ENCODE results near the gene INO80D. TPM values are rescaled to one million over a fixed set of nuclear protein-coding genes. Genes with fewer than 3 reads are reported as not detected.

The INO80D gene
- total and polyA plus RNA-seq, 2 of the 8 experiments (the other 6 are each of a cell fraction or from before 2014, with no cell fraction given), result 6.2 to 37.4 TPM

GRCh38 chr2:206000776-206001175, 85.2 kb downstream of the INO80D start:
- Histone ChIP-seq H3K79me2 (ENCODE audit: control insufficient read depth in 1 of 2, insufficient read depth in 2 of 2, low read length in 2 of 2) (0 out of 4 replicates have a peak, but pooled peaks cover 0 to 2% of the 10 kb centered on the region in 2 experiments), H2BK20ac (ENCODE audit: low read length) (no peak overlapping the region), H4K20me1 (replicated peaks in 1 of 2; ENCODE audit: control insufficient read depth in 1 of 2, insufficient read depth in 2 of 2, low read length in 2 of 2) (peaks cover 1 to 5% of the 10 kb centered on the region in 2 experiments), H3K27me3 (replicated peaks in 1 of 4; ENCODE audit: control insufficient read depth in 3 of 4, extremely low read depth in 1 of 4, insufficient read depth in 3 of 4, low read length in 3 of 4) (no peaks in the 10 kb centered on the region), H3K27ac (ENCODE audit: low read depth, low read length) (no peak overlapping the region), H3K56ac (replicated peaks; ENCODE audit: insufficient read length, low read depth, low read length) (no peak overlapping the region), H2AK5ac (ENCODE audit: low read depth, low read length) (no peak overlapping the region), H3K9me3 (ENCODE audit: insufficient read depth in 2 of 2, low read depth in 1 of 2, low read length in 1 of 2) (no peaks in the 10 kb centered on the region), H3K4me2 (ENCODE audit: insufficient read depth in 1 of 2, low read depth in 2 of 2, low read length in 2 of 2) (no peak overlapping the region), H3K18ac (ENCODE audit: extremely low read depth, low read length) (no peak overlapping the region), H3K79me1 (ENCODE audit: low read depth, low read length) (no peaks in the 10 kb centered on the region), H4K8ac (ENCODE audit: extremely low read depth, insufficient read depth, low read length) (no peak overlapping the region), H2BK15ac (ENCODE audit: low read length) (no peak overlapping the region), H4K91ac (replicated peaks; ENCODE audit: insufficient read length, low read length) (no peak overlapping the region), H3K23ac (ENCODE audit: insufficient read length) (no peak overlapping the region), H3K23me2 (ENCODE audit: low read depth, low read length) (no peaks in the 10 kb centered on the region), H3K4me1 (replicated peaks in 1 of 4; ENCODE audit: control insufficient read depth in 3 of 4, insufficient read depth in 4 of 4, low read length in 3 of 4) (no peaks in the 10 kb centered on the region), H3K4me3 (ENCODE audit: extremely low read depth in 1 of 4, insufficient read depth in 2 of 4, low read depth in 3 of 4, low read length in 4 of 4) (no peak overlapping the region), H3K9ac (replicated peaks in 1 of 4; ENCODE audit: extremely low read depth in 1 of 4, low read depth in 3 of 4, low read length in 3 of 4) (no peak overlapping the region), H3K14ac (ENCODE audit: insufficient read length) (no peak overlapping the region), H2BK12ac (ENCODE audit: low read depth, low read length) (no peak overlapping the region), H3K36me3 (ENCODE audit: control insufficient read depth in 2 of 4, insufficient read depth in 4 of 4, low read length in 3 of 4) (peaks cover 8 to 39% (median 15%) of the 10 kb centered on the region in 4 experiments), H2AFZ (ENCODE audit: low read length) (no peak overlapping the region), H2BK120ac (replicated peaks; ENCODE audit: low read depth, low read length) (no peak overlapping the region), H2BK5ac (ENCODE audit: low read depth, low read length) (no peak overlapping the region), H4K5ac (ENCODE audit: insufficient read length, low read depth, low read length) (no peak overlapping the region), H3K4ac (replicated peaks; ENCODE audit: insufficient read length, low read depth, low read length) (no peak overlapping the region)
- no peak for DNase-seq (ENCODE audit: low read depth in 1 of 2, low spot score in 2 of 2)
- ChIA-PET POLR2A (ENCODE audit: partially characterized antibody) (no interaction called here), CTCF (ENCODE audit: partially characterized antibody) (interaction anchor here (1.6 kb wide), 1 partner anchor 126 kb away, joined by 3 read pairs; no protein-coding TSS in a partner anchor)
- WGBS, 2 experiments (ENCODE audit: extremely low coverage in 1 of 2, insufficient coverage in 1 of 2, insufficient read length in 1 of 2, insufficient replicate concordance in 2 of 2, low coverage in 1 of 2, low lambda C conversion rate in 2 of 2, missing lambda C conversion rate in 1 of 2), result 100% methylated on average over 1 of the region's 1 CpG; no CpG with 5 or more reads in 1 of the 2 experiments
- FAIRE-seq, result no peak
- TF ChIP-seq KDM5A (IDR thresholded peaks at IDR 0.05; ENCODE audit: low read length) (no peak), RNF2 (IDR thresholded peaks at IDR 0.05; ENCODE audit: borderline replicate concordance, low read depth, low read length, missing control alignments, poor library complexity, severe bottlenecking) (no peak), BCL11A (IDR thresholded peaks at IDR 0.05; ENCODE audit: low read depth in 2 of 2, low read length in 2 of 2) (no peak), CREB1 (IDR thresholded peaks at IDR 0.05) (no peak), TBP (IDR thresholded peaks at IDR 0.05; ENCODE audit: low read depth, low read length) (no peak), CHD2 (IDR thresholded peaks at IDR 0.05; ENCODE audit: low read length) (no peak), MAFK (IDR thresholded peaks at IDR 0.05; ENCODE audit: low read depth, low read length) (no peak), FOSL1 (IDR thresholded peaks at IDR 0.05; ENCODE audit: insufficient read depth, low read depth, low read length) (no peak), ZNF274 (IDR thresholded peaks at IDR 0.05; ENCODE audit: borderline replicate concordance, extremely low read depth, low read length) (no peak), HDAC2 (IDR thresholded peaks at IDR 0.05; ENCODE audit: borderline replicate concordance in 1 of 2, low read depth in 2 of 2, low read length in 2 of 2) (no peak), POLR2A (IDR thresholded peaks at IDR 0.05; ENCODE audit: control extremely low read depth in 1 of 2, low read depth in 2 of 2, low read length in 2 of 2) (no peak)

Measured in H1 (cell line).